GM21529 (cell line): Measurements from ENCODE around the gene KIF26A.

Source experiments
- ATAC-seq: cut with Tn5 transposase; IDR thresholded peaks from one replicate; pipeline ENCODE4 v1.9.1; 2021; ENCODE audit not compliant: unreplicated experiment

Gene KIF26A

GRCh38 chr14:104112113-104112505, 26.3 kb upstream of the KIF26A start:
- no peak for ATAC-seq

DNA sequence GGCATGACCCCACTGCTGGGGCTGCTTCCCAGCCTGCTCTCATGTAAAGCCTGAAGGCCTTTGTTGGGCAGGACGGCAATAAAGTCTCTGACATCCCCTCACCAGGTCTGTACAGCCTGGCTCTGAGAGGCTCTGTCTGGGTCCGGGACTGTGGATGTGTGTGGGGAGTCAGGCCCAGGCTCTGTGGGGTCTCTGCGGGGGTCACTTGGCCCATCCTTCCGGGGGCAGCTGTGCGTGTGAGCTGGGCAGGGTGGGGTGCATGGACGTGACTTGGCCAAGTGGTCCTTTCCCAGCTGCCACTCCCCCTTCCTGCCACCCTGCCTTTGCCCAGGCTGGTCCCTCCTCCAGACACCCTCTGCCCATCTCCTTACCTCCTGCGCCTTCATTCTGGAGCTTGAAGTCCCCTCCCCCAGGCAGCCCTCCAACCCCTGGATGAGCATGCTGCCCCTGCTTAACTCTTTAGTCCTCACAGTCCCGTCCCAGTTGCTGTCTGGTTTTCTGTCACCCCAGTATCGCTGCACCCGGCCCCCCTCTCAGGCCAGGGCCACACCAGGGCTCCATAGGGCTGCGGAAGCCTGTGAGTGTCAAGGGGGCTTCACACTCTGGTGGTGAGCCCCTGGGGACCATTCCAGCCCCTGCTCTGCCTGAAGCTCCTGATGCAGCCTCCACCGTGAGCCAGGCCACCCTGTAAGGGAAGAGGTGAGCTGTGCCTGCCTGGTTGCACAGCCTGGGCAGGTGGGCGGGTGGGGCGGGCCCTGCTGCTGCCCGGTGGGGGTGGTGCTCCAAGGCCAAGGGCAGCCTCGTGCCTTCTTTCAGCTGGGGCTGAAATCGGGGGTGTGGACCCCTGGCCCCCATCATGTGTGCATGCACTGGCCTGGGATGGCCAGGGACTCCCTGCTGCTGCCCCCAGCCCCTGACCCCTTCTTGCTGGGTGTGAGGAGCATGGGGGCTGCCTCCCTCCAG, 25.5 kb upstream of the KIF26A start:
- no peak for ATAC-seq

DNA sequence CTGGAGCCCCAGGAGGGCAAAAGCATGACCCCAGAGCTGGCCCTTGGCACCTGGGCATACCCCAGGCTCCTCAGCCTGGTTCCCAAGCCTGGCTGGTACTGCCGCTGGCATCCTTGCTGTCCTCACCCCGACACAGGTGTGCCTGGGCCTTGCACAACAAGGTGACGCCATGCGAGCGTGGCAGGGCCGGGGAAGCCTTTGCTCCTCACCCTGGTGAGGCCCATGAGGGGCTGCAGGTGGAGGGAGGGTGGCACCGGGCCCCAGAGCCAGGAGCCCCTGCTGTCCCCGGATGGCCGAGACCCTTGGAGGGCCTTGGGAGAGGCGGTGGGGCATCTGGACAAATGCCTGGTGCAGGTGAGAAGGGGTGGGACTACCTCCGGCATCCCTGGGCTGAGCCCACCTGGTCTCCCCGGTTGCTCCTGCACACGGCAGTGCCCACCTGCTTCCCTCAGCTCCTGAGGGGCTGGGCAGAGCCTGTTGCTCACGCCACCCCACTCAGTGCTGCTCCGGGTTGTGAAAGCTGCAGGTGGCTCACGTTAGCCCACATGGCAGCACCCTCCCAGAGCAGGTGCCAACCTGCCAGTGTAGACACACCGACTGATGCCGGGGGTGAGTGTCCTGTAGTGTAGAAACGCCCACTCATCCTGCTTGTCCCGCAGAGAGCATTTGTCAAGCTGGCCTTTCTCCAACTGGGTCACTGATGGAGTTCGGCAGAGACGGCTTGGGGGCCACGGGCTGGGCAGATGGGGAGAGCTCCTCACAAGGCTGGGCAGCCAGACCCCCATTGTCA, 24.6 kb upstream of the KIF26A start:
- ATAC-seq, result no peak

DNA sequence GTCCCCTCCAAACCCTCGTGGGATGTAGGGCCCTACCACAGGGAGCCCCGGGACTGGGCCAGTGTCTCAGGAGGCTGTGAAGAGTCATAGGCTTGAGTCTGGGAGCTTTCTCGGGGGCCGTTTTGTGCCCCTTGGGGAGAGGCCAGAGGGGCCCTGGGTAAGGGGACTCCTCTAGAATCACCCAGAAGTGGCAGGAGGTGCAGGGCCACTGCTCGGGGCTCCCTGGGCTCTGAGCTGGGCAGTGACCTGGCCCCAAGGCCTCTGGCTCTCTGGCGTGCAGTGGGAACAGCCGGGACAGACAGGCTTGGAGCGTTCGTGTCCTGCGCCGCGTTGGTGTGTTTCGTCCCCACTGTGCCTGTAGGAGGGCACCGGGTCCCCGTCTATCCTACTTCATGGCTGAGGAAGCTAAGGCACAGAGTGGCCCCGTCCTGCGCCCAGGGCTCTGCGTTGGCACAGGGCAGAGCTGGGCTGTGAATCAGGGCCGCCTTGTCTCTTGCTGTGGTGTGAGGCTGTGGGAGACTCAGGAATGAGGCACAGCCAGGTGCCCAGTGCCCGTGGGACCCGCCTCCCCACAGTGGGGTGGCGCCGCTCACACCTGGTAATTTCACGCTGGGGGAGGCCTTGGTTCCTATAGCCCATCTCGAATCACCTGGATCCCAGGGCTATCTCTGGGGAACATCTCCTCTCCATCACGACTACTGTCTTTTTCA, 23.8 kb upstream of the KIF26A start:
- no peak for ATAC-seq

GRCh38 chr14:104115131-104115600, 23.2 kb upstream of the KIF26A start:
- no peak for ATAC-seq

- ATAC-seq, result no peak
Observed at GRCh38 chr14:104115691-104116287, 22.6 kb upstream of the KIF26A start.

DNA sequence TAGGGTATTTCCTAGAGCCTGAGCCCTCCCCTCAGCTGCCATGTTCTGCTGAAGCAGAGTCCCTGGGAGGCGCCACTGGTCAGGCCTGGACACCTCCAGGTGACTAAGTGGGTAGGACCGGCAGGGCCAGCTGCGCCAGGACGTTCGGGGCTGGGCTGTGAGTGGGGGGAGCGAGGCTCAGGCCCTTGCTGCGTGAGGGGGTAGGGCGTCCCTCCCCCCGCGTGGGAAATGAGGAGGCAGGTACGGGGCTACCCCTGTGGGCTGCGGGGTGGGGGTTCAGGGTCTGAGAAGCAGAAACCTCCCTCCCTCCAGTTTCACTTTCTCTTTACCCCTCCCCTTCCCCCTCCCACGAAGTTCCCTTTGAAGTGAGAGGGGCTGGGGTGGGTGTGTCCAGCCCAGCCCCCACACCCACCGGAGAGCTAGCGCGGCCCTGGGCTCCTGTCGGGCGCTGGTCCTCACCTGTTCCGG, 22.1 kb upstream of the KIF26A start:
- ATAC-seq, result no peak

DNA sequence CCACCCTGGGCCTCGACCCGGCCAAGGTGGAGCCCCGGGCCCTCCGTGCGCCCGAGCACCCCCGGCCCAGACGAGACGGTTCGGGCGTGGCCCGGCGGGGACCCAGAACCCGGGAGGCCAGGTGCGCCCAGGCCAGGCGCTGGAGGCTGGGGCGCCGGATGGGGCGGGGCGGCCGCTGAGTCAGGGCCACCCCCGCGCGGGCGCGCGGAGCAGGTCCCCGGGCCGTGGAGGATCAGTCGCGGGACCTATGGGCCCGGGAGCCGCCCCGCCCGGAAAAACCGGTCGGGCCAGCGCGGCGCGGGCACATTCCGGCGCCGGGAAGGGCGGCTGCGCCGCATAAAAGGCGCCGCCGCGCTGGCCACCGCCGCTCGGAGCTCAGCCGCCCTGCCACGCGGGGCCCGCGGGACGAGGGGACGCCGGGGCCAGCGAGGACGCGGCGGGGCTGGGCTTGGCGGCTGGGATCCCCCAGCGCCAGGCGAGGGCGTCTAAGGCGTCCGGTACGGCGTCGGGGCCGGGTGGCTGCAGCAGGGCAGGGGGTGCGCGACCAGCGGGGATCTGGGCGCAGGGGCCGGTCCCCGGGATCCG, 21.5 kb upstream of the KIF26A start:
- no peak for ATAC-seq

DNA sequence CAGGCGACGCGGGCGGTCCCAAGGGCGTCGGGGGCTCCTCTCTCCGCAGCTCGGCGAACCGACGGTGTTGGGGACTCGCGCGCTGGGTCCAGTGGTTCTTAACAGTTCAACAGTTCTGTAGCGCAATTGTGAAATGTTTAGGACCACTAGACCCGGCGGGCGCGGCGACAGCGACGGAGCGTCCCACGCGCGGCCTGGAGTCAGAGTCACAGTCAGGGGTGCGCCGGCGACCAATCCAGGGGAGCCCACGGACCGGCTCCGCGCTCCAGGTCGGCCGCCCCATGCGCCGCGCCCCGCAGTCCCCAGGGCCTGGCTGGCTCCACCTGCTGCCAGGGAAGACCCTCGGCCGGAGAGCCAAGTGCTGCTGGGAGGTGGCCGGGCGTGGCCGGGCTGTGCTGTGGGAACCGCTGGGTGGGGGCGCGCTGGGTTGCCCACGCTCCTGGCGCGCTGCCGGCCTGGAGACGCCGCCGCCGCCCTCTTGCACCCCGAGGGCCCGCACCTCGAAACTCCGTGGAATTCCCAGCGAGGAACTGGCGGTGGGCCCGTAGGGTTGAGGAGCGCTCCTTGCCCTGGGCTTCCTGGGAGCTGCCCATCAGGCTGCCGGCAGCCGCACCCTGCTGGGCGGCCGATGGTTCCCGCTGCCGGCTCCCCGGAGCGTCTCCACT, 20.9 kb upstream of the KIF26A start:
- ATAC-seq, result no peak

GRCh38 chr14:104118006-104118844, 20.2 kb upstream of the KIF26A start:
- ATAC-seq, result no peak

DNA sequence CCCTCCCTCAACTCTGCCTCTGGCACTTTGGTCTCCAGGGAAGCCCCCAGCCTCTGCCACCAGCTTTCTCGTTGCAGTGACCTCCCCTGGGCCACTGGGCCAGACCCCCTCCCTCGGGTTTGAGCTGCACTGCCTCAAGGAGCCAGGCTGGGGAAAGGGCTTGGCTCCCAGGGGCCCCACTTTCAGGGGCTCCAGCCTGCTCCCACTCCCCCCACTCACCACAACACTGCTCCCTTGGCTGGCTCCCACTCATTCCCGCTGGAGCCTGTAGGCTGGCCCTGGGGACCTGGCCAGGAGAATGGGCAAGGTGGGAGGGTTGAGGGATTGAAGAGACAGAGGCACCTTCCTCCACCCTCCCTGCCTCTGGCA, 19.3 kb upstream of the KIF26A start:
- ATAC-seq, result no peak

DNA sequence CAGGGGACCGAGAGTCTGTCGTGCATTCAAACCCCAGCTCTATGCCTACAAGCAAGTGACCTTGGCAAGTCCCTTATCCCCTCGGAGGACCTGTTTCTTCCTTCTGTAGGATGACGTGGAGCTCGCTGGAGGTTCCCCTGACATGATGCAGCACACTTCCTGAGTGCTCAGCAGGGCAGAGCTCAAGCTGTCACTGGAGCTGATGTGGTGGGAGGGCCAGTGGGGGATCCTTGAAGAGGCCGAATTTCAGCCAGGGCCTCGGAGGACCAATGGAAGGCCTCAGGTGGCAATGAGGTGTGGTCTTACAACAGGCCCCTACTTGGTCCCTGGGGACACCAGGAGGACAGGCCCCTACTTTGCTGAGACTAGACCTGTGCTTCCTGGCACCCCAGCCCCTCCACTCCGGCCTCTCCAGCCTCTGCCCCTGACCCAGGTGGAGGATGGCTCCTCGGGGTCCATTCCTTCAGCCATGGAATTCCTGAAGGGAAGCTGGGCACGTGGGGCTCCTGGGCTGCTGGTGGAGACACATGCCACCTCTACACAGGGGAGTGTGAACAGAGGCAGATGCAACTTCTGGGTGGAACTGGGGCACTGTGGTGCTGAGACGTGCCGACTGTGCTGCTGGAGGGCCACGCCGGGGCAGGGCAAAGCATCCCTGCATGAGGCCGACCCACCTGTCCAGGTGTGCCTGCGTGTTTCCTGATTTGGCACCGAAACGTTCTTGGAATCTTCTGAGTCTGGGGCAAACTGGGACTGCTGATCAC, 18.7 kb upstream of the KIF26A start:
- ATAC-seq, result no peak

DNA sequence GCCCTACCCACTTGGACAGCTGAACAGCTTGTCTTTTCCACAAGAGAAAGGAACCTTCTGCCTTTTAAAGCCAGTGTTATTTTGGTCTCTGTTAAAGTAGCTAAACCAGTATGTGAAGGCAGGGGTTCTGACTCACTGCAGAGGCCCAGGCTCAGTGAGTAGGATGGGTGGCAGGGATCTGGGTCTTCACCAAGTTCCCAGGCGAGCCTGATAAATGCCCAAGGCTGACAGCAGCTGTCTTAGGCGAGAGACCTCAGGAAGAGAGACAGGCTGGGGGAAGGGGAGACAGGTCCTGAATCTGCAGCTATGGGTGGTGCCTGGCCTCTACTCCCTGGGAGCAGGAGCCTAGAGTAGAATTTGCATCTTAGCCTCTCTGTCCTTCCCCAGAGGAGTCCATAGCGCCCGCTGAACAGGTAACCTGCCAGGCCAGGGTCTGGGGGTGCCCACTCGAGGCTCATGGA, 18.1 kb upstream of the KIF26A start:
- ATAC-seq, result no peak

DNA sequence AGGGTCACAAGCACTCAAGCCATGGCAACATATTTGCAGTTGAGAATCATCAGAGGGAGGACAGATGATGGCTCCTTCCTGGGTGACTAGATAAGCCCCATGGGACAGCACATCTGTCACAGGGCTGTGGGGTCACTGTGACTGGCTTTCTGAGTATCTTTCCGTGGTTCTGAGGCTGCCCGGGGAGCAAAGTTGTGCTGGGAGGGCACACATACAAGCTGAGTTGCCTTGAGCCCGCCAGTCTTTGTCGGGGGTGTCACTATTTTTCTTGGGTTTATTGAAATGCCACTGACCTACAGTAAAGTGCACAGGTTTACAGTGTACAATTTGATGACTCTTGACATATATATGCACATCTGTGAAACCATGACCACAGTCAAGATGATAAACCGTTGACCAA, 17.2 kb upstream of the KIF26A start:
- ATAC-seq, result no peak

DNA sequence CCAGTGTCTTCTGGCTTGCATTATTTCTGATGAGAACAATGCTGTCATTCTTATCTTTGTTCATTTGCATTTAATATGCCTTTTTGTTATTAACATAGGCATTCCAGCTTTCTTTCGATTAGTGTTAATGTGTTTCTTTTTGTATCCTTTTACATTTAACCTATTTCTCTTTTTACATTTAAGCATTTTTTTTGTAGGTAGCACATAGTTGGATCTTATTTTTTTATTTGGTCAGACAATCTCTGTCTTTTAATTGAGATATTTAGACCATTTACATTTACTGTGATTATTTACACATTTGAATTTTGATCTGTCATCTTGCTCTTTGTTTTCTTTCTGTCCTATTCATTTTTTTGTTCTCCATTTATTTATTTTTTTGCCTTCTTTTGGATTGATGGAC, 14.5 kb upstream of the KIF26A start:
- ATAC-seq, result no peak

- no peak for ATAC-seq
Observed at GRCh38 chr14:104125011-104125410, 13.4 kb upstream of the KIF26A start.

DNA sequence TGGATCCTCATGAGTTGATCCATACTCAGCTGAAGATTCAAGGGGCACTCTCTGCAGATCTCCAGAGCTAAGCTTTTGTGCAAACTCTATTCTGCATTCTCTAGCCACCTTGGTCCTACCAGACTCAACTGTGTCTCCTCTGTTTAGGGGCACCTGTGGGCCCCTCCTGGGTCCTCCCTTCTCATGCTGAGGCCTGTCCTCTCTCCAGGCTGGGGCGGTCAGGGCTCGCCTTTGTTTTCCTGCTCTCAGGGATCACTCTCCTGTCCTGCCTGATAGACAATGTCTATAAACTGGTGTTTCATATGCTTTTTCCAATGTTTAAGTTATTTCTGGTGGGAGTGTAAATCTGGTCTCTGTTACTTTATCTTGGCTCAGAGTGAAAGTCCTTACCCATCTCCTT, 11.6 kb upstream of the KIF26A start:
- ATAC-seq, result no peak

DNA sequence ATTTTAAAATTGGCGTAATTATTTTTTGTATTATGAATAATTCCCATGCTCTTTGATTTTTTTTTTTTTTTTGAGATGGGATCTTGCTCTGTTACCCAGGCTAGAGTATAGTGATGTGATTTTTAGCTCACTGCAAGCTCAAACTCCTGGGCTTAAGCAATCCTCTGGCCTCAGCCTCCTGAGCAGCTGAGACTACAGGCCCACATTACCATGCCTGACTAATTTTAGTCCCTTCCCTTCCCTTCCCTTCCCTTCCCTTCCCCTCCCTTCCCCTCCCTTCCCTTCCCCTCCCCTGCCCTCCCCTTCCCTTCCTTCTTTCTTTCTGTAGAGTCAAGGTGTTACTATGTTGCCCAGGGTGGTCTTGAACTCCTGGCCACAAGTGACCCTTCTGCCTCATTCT, 9.4 kb upstream of the KIF26A start:
- no peak for ATAC-seq
